ENCODE data around the gene TMCC2. TPM values are rescaled to one million over a fixed set of nuclear protein-coding genes. Genes with fewer than 3 reads are reported as not detected.
A peak's percentile ranks its signal among the peaks of the same experiment; 100 is the strongest.

TMCC2 gene
- total and polyA plus RNA-seq, 2 of the 4 experiments (the other 2 are of a cell fraction) = 2.0 to 4.2 TPM

DNA sequence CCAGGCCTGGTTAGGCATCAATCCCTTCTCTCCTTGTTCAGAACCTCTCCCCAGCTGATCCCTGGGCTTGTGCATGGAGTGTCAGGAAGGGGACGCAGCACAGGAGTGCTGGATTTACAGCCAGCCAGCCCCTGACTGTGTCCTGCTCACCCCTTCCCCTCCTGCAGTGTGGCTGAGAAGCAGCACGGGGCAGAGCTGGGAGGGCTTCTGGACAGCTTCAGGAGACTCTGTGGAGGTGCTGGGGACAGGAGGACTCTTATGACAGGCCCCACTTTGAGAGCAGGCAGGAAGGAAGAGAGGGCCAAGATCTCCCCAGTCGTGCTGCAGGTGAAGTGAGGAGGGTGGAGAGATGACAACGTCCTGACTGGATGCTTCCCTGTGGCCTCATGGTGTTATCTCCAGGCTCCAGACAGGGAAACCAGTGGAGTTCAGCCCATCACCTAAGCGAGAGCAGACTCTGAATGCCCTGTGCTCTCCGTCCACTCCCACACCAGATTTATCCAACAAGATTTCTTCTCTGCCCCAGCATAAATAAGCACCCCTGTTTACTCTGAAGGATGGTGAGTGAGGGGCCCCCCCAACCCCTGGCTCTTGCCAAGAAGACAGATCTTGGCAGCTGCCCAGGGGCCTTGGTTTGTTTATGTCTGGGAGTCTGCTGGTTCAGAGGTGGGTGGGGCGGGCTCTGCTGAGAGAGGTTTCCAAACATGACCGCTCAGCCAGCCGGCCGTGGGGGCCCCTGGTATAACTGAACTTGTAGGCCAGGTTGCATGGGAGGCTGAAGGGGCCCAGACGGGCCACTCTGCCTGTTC is 21.3 kb downstream of the TMCC2 start:
- H3K4me1 ChIP-seq (ENCODE audit: control insufficient read depth, insufficient read depth, low read length) = peaks cover 26% of the 10 kb centered on the region
- 0 out of 2 replicates have a peak, but pooled peaks cover 3% of the 10 kb centered on the region for H4K20me1 ChIP-seq (ENCODE audit: insufficient read depth, low read length)
- H3K14ac ChIP-seq (replicated peaks; ENCODE audit: low read depth, low read length) = peak overlapping the region; percentile 64; the same call in 1 of the 2 replicates
- no peak overlapping the region for H4K5ac ChIP-seq (ENCODE audit: low read depth, low read length)
- peak overlapping the region; percentile 80 for H2AFZ ChIP-seq (replicated peaks; ENCODE audit: low read length, poor library complexity)
- dilution Hi-C loops (cut with HindIII; ENCODE audit: low sequenced_read_pairs, unreplicated experiment) = no loop called here
- peak overlapping the region; percentile 67 for H2AK9ac ChIP-seq (replicated peaks; ENCODE audit: low read depth, low read length, poor library complexity)
- peak overlapping the region; percentile 75; the same call in 1 of the 2 replicates for H2BK20ac ChIP-seq (ENCODE audit: low read depth, low read length)
- H3K18ac ChIP-seq (ENCODE audit: low read depth, low read length) = peak overlapping the region; percentile 1; the same call in 1 of the 2 replicates
- H3K23ac ChIP-seq (ENCODE audit: low read depth, low read length) = peak overlapping the region; percentile 45; the same call in 1 of the 2 replicates
- in situ Hi-C loops (cut with MboI; ENCODE audit: low sequenced_read_pairs) = no loop called here
- ChIA-PET CTCF (interaction anchor here (1.2 kb wide), 1 partner anchor 69 kb away, joined by 4 read pairs; no protein-coding TSS in a partner anchor), POLR2A (ENCODE audit: unreplicated experiment) (no interaction called here)
- intact Hi-C loops (cut with micrococcal nuclease) = loop anchor here (5.0 kb wide), 1 partner anchor 37 kb away; the partner anchor contains the start of gene DSTYK
- no peak overlapping the region for H3K4me3 ChIP-seq (ENCODE audit: insufficient read depth, low read depth, low read length)
- peak overlapping the region in 1 of 2 experiments; percentile 56; a peak in 1 of 4 replicates for H4K8ac ChIP-seq (ENCODE audit: low read depth in 2 of 2, low read length in 2 of 2)
- H2BK15ac ChIP-seq (ENCODE audit: low read depth, low read length) = peak overlapping the region; percentile 33; the same call in 1 of the 3 replicates
- peaks cover 12% of the 10 kb centered on the region for H3K9me1 ChIP-seq (ENCODE audit: insufficient read depth, low read length)
- H3K9ac ChIP-seq (ENCODE audit: low read depth, low read length) = no peak overlapping the region
- ATAC-seq (ENCODE audit: low read depth) (peak; percentile 74), DNase-seq (peak; percentile 75)
- H3K36me3 ChIP-seq (ENCODE audit: control insufficient read depth, insufficient read depth, low read length) = no peaks in the 10 kb centered on the region
- H3K4ac ChIP-seq (ENCODE audit: low read depth, low read length) = peak overlapping the region; percentile 82
- H3K27me3 ChIP-seq (ENCODE audit: control insufficient read depth, insufficient read depth, low read length) = no peaks in the 10 kb centered on the region
- 0 out of 2 replicates have a peak overlapping the region, but pooled peaks have one; percentile 1 for H3K56ac ChIP-seq (ENCODE audit: extremely low read depth, insufficient read depth, low read length)
- BruUV-seq (replicated peaks) = no TSS peak
- H4K91ac ChIP-seq (ENCODE audit: insufficient read depth, low read depth, low read length) = peak overlapping the region; percentile 70; the same call in 1 of the 2 replicates
- peak overlapping the region; percentile 67 for H2AK5ac ChIP-seq (ENCODE audit: low read depth, low read length)
- peak overlapping the region; percentile 10; the same call in 1 of the 2 replicates for H3K27ac ChIP-seq (ENCODE audit: insufficient read depth, low read length)
- H3K4me2 ChIP-seq (ENCODE audit: low read depth, low read length) = peak overlapping the region; percentile 39; the same call in 1 of the 2 replicates
- no peak for TF ChIP-seq RFX5 (IDR thresholded peaks at IDR 0.05; ENCODE audit: low read depth, low read length)
- peak; percentile 72 for TF ChIP-seq MAZ (IDR thresholded peaks at IDR 0.05; ENCODE audit: borderline replicate concordance, low read depth, low read length)
- no peak overlapping the region for H2BK5ac ChIP-seq (ENCODE audit: low read depth, low read length, poor library complexity, severe bottlenecking)
- peaks cover 6 to 8% of the 10 kb centered on the region in 2 experiments; a peak in 2 of 4 replicates for H3K79me1 ChIP-seq (ENCODE audit: low read depth in 1 of 2, low read length in 2 of 2)
- peak overlapping the region; percentile 80 for H2BK120ac ChIP-seq (ENCODE audit: low read depth, low read length)
- no peaks in the 10 kb centered on the region for H3K9me3 ChIP-seq (ENCODE audit: control insufficient read depth, insufficient read depth, low read length)
- no CpG with 5 or more reads among the region's 11 CpGs for WGBS, 2 experiments (ENCODE audit: extremely low coverage in 2 of 2, insufficient read length in 1 of 2)
